ENCODE measurements around the gene TRIP10. TPM values are rescaled to one million over a fixed set of nuclear protein-coding genes. Genes with fewer than 3 reads are reported as not detected.

Gene TRIP10
- total and polyA plus RNA-seq, 2 of the 13 experiments (the other 11 are each of a cell fraction or from before 2014, with no cell fraction given), result 32.5 to 33.2 TPM

DNA sequence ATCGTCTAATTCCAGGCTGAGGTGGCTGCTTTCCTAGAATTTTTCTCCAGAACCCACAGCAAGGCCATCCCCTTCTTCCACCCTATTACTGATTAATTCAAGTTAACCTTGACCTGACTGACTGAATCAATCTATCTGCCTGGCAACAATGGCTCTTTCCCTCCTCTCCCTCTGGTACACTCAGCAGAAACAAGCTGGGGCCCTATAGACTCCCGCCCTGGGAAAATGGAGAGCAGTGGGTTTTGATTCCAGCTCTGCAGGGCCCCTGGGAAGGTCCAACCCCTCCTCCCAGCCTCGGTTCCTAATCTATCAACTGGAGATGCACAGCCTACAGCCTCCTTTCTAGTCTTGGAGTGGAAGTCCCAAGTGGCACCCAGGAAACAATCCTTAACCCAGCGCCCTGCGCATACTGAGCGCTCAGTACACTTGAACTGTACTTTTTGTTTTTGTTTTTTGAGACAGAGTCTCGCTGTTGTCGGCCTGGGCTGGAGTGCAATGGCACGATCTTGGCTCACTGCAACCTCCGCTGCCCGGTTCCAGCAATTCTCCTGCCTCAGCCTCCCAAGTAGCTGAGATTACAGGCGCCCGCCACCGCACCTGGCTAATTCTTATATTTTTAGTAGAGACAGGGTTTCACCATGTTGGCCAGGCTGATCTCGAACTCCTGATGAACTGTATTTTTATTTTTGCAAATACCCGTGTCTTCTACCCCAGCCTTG, 13.8 kb upstream of the TRIP10 start (continued):
- TF ChIP-seq HNF4G (IDR thresholded peaks at IDR 0.05; ENCODE audit: borderline replicate concordance, low read depth, low read length) (0 out of 2 replicates have a peak, but pooled peaks have one; percentile 24), HNF4G (CRISPR knock-in tag; IDR thresholded peaks at IDR 0.05; ENCODE audit: borderline replicate concordance, low read depth) (no peak), NFRKB (IDR thresholded peaks at IDR 0.05) (no peak), ONECUT2 (CRISPR knock-in tag; IDR thresholded peaks at IDR 0.05) (peak; percentile 78), ZBTB20 (CRISPR knock-in tag; IDR thresholded peaks at IDR 0.05; ENCODE audit: borderline replicate concordance, low read depth) (no peak), MATR3 (CRISPR knock-in tag; IDR thresholded peaks at IDR 0.05) (no peak), NR2C2 (CRISPR knock-in tag; IDR thresholded peaks at IDR 0.05; ENCODE audit: borderline replicate concordance) (peak; percentile 66; the same call in 1 of the 2 replicates), RFXAP (CRISPR knock-in tag; IDR thresholded peaks at IDR 0.05; ENCODE audit: borderline replicate concordance) (peak; percentile 99), THAP7 (CRISPR knock-in tag; IDR thresholded peaks at IDR 0.05) (no peak), MED1 (CRISPR knock-in tag; IDR thresholded peaks at IDR 0.05) (peak; percentile 76), DMTF1 (CRISPR knock-in tag; IDR thresholded peaks at IDR 0.05) (no peak), CBX1 (IDR thresholded peaks at IDR 0.05; ENCODE audit: low read depth) (no peak), MYC (CRISPR knock-in tag; IDR thresholded peaks at IDR 0.05; ENCODE audit: borderline replicate concordance) (0 out of 2 replicates have a peak, but pooled peaks have one; percentile 23), ZNF550 (CRISPR knock-in tag; IDR thresholded peaks at IDR 0.05; ENCODE audit: borderline replicate concordance) (no peak), ZNF460 (CRISPR knock-in tag; IDR thresholded peaks at IDR 0.05; ENCODE audit: borderline replicate concordance) (peak; percentile 68; the same call in 1 of the 2 replicates), ETV5 (CRISPR knock-in tag; IDR thresholded peaks at IDR 0.05; ENCODE audit: borderline replicate concordance) (peak; percentile 13; the same call in 1 of the 2 replicates), MLX (CRISPR knock-in tag; IDR thresholded peaks at IDR 0.05) (0 out of 2 replicates have a peak, but pooled peaks have one; percentile 16), RFXANK (CRISPR knock-in tag; IDR thresholded peaks at IDR 0.05) (peak; percentile 81; the same call in 1 of the 2 replicates), SALL1 (CRISPR knock-in tag; IDR thresholded peaks at IDR 0.05) (peak; percentile 39), PHF21A (CRISPR knock-in tag; IDR thresholded peaks at IDR 0.05) (peak; percentile 76; the same call in 1 of the 2 replicates), ZNF616 (CRISPR knock-in tag; IDR thresholded peaks at IDR 0.05; ENCODE audit: low read depth) (no peak), ZNF44 (CRISPR knock-in tag; IDR thresholded peaks at IDR 0.05) (no peak)
- TF ChIP-seq, protein P1, sequence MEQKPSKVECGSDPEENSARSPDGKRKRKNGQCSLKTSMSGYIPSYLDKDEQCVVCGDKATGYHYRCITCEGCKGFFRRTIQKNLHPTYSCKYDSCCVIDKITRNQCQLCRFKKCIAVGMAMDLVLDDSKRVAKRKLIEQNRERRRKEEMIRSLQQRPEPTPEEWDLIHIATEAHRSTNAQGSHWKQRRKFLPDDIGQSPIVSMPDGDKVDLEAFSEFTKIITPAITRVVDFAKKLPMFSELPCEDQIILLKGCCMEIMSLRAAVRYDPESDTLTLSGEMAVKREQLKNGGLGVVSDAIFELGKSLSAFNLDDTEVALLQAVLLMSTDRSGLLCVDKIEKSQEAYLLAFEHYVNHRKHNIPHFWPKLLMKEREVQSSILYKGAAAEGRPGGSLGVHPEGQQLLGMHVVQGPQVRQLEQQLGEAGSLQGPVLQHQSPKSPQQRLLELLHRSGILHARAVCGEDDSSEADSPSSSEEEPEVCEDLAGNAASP (CRISPR knock-in tag; IDR thresholded peaks at IDR 0.05; ENCODE audit: borderline replicate concordance), result peak; percentile 85
- TF ChIP-seq, protein P2, sequence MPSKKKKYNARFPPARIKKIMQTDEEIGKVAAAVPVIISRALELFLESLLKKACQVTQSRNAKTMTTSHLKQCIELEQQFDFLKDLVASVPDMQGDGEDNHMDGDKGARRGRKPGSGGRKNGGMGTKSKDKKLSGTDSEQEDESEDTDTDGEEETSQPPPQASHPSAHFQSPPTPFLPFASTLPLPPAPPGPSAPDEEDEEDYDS (CRISPR knock-in tag; IDR thresholded peaks at IDR 0.05), result peak; percentile 61; the same call in 1 of the 2 replicates

All from HepG2 (cell line).